Breast epithelium (tissue), 3 donors: ENCODE measurements around the gene CPED1.

ENCODE experiments used
- POLR2A ChIP-seq: fragments of 450-650 bp; IDR thresholded peaks from one replicate; pipeline ENCODE4 v1.6.1; 2016; ENCODE audit warnings: antibody characterized with exemption, mild to moderate bottlenecking, moderate library complexity
- POLR2AphosphoS5 ChIP-seq, 3 donors: sonication (generic); formaldehyde crosslinking; IDR thresholded peaks; one replicate each; pipeline ENCODE4 v1.6.1; 2017; ENCODE audit warnings: antibody characterized with exemption in 3 of 3
- TF ChIP-seq, protein P1 (sequence below), 3 donors: fragments of 450-650 bp; IDR thresholded peaks; one replicate each; pipeline ENCODE4 v1.5.1; 2016 to 2017; ENCODE audit warnings: antibody characterized with exemption in 3 of 3, mild to moderate bottlenecking in 3 of 3, moderate library complexity in 3 of 3

DNA sequence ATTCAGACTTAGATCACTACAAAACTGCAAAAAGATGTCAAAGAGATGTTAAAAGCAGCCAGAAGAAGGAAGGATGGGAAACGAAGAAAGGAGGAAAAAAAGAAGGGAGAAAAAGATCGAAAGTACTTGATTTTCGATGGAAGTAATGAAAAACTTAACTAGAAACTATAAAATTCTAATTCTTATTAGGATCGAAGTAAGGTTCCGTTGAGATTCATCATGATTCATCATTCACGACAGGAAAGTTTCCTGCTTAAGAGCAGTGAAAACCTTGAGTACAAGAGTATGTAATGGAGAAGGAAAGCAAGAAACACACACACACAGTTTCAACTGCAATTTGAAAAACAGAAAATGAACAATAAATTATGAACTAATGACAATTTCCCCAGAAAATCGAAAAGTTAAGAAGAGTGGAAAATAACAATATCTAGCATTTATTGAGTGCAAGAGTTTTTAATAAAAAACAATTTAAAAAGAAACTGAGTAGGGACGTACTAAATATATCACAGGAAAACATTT lies 39.1 kb upstream of the CPED1 start:
- TF ChIP-seq POLR2A (no peak), POLR2AphosphoS5 (IDR thresholded peaks at IDR 0.05) (no peak)
- TF ChIP-seq, protein P1, sequence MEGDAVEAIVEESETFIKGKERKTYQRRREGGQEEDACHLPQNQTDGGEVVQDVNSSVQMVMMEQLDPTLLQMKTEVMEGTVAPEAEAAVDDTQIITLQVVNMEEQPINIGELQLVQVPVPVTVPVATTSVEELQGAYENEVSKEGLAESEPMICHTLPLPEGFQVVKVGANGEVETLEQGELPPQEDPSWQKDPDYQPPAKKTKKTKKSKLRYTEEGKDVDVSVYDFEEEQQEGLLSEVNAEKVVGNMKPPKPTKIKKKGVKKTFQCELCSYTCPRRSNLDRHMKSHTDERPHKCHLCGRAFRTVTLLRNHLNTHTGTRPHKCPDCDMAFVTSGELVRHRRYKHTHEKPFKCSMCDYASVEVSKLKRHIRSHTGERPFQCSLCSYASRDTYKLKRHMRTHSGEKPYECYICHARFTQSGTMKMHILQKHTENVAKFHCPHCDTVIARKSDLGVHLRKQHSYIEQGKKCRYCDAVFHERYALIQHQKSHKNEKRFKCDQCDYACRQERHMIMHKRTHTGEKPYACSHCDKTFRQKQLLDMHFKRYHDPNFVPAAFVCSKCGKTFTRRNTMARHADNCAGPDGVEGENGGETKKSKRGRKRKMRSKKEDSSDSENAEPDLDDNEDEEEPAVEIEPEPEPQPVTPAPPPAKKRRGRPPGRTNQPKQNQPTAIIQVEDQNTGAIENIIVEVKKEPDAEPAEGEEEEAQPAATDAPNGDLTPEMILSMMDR (IDR thresholded peaks at IDR 0.05), result no peak
